MCF 10A (cell line): ENCODE data around the gene ZNF526. TPM values are rescaled to one million over a fixed set of nuclear protein-coding genes. Genes with fewer than 3 reads are reported as not detected.
A peak's percentile ranks its signal among the peaks of the same experiment; 100 is the strongest.

Experiments used
- BruUV-seq: library from RNA; stranded (reverse); fragments of 400-500 nt; replicated peaks from 2 replicates; lab custom pipeline; 2021; lab: Mats Ljungman, UMichigan
- CTCF ChIA-PET: fragments of 300-600 bp; sonication (Branson Sonifier 250); formaldehyde crosslinking; extraction: SDS; loops from one replicate; lab custom pipeline; 2021; ENCODE audit warnings: antibody characterized with exemption, inconsistent platforms; lab: Yijun Ruan, JAX
- POLR2A ChIA-PET: fragments of 300-600, 350-650 bp; sonication (Branson Sonifier 250); formaldehyde crosslinking; extraction: SDS; loops from one replicate; lab custom pipeline; 2020; ENCODE audit warnings: antibody characterized with exemption, inconsistent platforms; lab: Yijun Ruan, JAX
- DNase-seq: peaks from one replicate; pipeline ENCODE4 v3.0.0-alpha.2; 2018; ENCODE audit not compliant: unreplicated experiment
- H3K27ac Mint-ChIP-seq: one replicate; pipeline ENCODE4 v1.8.0; 2022; ENCODE audit warnings: mild to moderate bottlenecking, low read depth, mixed read lengths; ENCODE audit not compliant: unreplicated experiment
- H3K27me3 Mint-ChIP-seq: one replicate; pipeline ENCODE4 v1.8.0; 2022; ENCODE audit warnings: mixed read lengths; ENCODE audit not compliant: insufficient read depth, unreplicated experiment
- H3K36me3 Mint-ChIP-seq: one replicate; pipeline ENCODE4 v1.8.0; 2022; ENCODE audit warnings: mild to moderate bottlenecking, moderate library complexity, mixed read lengths; ENCODE audit not compliant: insufficient read depth, unreplicated experiment
- H3K4me1 Mint-ChIP-seq: one replicate; pipeline ENCODE4 v1.8.0; 2022; ENCODE audit warnings: mixed read lengths; ENCODE audit not compliant: insufficient read depth, unreplicated experiment
- H3K4me3 Mint-ChIP-seq: one replicate; pipeline ENCODE4 v1.8.0; 2022; ENCODE audit warnings: mild to moderate bottlenecking, moderate library complexity, mixed read lengths; ENCODE audit not compliant: unreplicated experiment
- H3K9me3 Mint-ChIP-seq: one replicate; pipeline ENCODE4 v1.8.0; 2022; ENCODE audit warnings: mixed read lengths; ENCODE audit not compliant: unreplicated experiment
- intact Hi-C: fragments of 100-400 bp; cut with micrococcal nuclease; formaldehyde crosslinking; loops from 2 replicates; pipeline ENCODE4 v1.14.1; 2022
- total RNA-seq: library from RNA; stranded (reverse); gene quantifications from 2 replicates; pipeline ENCODE4 v1.2.3, GENCODE V29; 2022
- TF ChIP-seq, protein P1 (sequence below): fragments of 200-600 bp; IDR thresholded peaks from one replicate; pipeline ENCODE4 v1.8.0; 2022; ENCODE audit warnings: antibody characterized with exemption, mild to moderate bottlenecking; ENCODE audit not compliant: unreplicated experiment

ZNF526 gene
- total RNA-seq, 1 experiment from 2014 or later: 12.3 TPM

- Mint-ChIP-seq H3K36me3 (peaks cover 24% of the 10 kb centered on the region), H3K27me3 (no peaks in the 10 kb centered on the region), H3K4me1 (peaks cover 23% of the 10 kb centered on the region), H3K9me3 (no peaks in the 10 kb centered on the region), H3K27ac (no peak overlapping the region), H3K4me3 (no peak overlapping the region)
- POLR2A ChIA-PET: interaction anchor here (0.6 to 4.1 kb wide), 13 partner anchors 11 to 1937 kb away, joined by 3 to 66 read pairs (median 5); partner anchors contain the start of genes DEDD2, ERF, GSK3A and PAFAH1B3
- BruUV-seq: no TSS peak
- TF ChIP-seq, protein P1, sequence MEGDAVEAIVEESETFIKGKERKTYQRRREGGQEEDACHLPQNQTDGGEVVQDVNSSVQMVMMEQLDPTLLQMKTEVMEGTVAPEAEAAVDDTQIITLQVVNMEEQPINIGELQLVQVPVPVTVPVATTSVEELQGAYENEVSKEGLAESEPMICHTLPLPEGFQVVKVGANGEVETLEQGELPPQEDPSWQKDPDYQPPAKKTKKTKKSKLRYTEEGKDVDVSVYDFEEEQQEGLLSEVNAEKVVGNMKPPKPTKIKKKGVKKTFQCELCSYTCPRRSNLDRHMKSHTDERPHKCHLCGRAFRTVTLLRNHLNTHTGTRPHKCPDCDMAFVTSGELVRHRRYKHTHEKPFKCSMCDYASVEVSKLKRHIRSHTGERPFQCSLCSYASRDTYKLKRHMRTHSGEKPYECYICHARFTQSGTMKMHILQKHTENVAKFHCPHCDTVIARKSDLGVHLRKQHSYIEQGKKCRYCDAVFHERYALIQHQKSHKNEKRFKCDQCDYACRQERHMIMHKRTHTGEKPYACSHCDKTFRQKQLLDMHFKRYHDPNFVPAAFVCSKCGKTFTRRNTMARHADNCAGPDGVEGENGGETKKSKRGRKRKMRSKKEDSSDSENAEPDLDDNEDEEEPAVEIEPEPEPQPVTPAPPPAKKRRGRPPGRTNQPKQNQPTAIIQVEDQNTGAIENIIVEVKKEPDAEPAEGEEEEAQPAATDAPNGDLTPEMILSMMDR: no peak
- CTCF ChIA-PET: interaction anchor here (0.9 to 2.1 kb wide), 5 partner anchors 10 to 160 kb away, joined by 3 to 20 read pairs (median 4); partner anchors contain the start of gene POU2F2
- no peak for DNase-seq
- intact Hi-C loops: loop anchor here (2.0 kb wide), 1 partner anchor 15 kb away; the partner anchor contains the start of gene ERF
These were observed 49.6 kb downstream of the ZNF526 start for GRCh38 chr19:42269478-42270345.

DNA sequence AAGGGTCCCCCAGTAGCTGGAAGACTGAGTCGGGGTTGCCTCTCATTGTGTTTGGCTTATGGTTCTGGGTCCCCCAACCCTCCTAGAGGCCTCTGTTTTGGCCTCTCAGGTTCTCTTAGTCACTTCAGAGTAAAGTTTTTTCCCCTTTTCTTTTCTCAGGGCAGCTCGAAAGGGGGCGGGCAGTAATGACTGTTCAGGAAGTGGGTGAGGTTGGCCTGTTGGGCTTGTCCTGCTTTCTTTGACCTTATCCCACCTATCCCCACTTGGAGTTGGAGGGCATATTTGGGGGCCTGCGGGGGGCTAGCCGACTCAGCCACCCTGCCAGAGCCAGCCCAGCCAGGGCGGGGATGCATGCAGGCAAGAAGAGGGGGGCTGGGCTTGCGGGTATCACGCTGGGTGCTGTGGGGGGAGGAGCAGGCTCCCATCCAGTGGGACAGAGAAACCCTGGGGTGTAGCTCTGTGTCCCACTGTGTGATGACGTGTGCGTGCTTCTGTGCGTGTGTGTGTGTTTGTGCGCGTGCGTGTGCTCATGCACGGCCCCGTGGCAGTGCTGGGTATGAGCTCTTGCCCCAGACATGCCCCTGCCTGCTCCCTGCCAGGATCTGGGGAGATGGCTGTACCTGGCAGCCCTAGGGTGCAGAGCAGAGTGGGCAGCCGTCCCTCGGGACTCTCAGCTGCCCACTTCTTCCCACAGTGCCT, 50.4 kb downstream of the ZNF526 start:
- DNase-seq: peak; percentile 77
- BruUV-seq: TSS peak; percentile 94
- POLR2A ChIA-PET: interaction anchor here (0.6 to 4.1 kb wide), 15 partner anchors 10 to 1936 kb away, joined by 3 to 66 read pairs (median 5); partner anchors contain the start of genes DEDD2, ERF, GSK3A and PAFAH1B3
- no peaks in the 10 kb centered on the region for H3K27me3 Mint-ChIP-seq
- no peak overlapping the region for H3K27ac Mint-ChIP-seq
- intact Hi-C loops: no loop called here
- H3K36me3 Mint-ChIP-seq: peaks cover 32% of the 10 kb centered on the region
- TF ChIP-seq, protein P1: no peak
- H3K4me3 Mint-ChIP-seq: no peak overlapping the region
- H3K4me1 Mint-ChIP-seq: peaks cover 30% of the 10 kb centered on the region
- CTCF ChIA-PET: interaction anchor here (0.6 to 2.1 kb wide), 10 partner anchors 9 to 610 kb away, joined by 3 to 20 read pairs (median 4); partner anchors contain the start of genes ERF and POU2F2
- no peaks in the 10 kb centered on the region for H3K9me3 Mint-ChIP-seq

- Mint-ChIP-seq H3K4me3 (no peak overlapping the region), H3K4me1 (peaks cover 33% of the 10 kb centered on the region), H3K27me3 (no peaks in the 10 kb centered on the region), H3K9me3 (no peaks in the 10 kb centered on the region), H3K36me3 (peaks cover 36% of the 10 kb centered on the region), H3K27ac (no peak overlapping the region)
- no peak for DNase-seq
- ChIA-PET POLR2A (interaction anchor here (0.7 to 4.1 kb wide), 12 partner anchors 9 to 142 kb away, joined by 3 to 66 read pairs (median 6); partner anchors contain the start of genes DEDD2, ERF, GSK3A and PAFAH1B3), CTCF (interaction anchor here (0.6 to 2.1 kb wide), 10 partner anchors 8 to 609 kb away, joined by 3 to 20 read pairs (median 4); partner anchors contain the start of genes ERF and POU2F2)
- TF ChIP-seq, protein P1: no peak
- BruUV-seq: TSS peak; percentile 16
- intact Hi-C loops: no loop called here
These were observed 50.9 kb downstream of the ZNF526 start for GRCh38 chr19:42271045-42271419.
